CD8-positive, alpha-beta memory T cell (primary cell): ENCODE measurements around the gene LRP11. TPM values are rescaled to one million over a fixed set of nuclear protein-coding genes. Genes with fewer than 3 reads are reported as not detected.

Source experiments
- CTCF ChIA-PET: fragments of 350-600 bp; sonication (Branson Sonifier 250); formaldehyde crosslinking; loops from one replicate; lab custom pipeline; 2021; ENCODE audit warnings: antibody characterized with exemption; lab: Charles Lee
- POLR2A ChIA-PET: fragments of 350-600 bp; sonication (Branson Sonifier 250); formaldehyde crosslinking; loops from one replicate; lab custom pipeline; 2021; ENCODE audit warnings: antibody characterized with exemption; lab: Charles Lee
- DNase-seq, 5 donors: peaks; one replicate each; pipeline versions ENCODE4 v3.0.0 to v3.0.0-alpha.2; 2020 to 2022; ENCODE audit warnings: mixed read lengths in 1 of 5
- H3K27ac ChIP-seq: one replicate; pipeline ENCODE4 v1.7.0; 2013; ENCODE audit warnings: low read depth, mild to moderate bottlenecking, low read length, moderate library complexity
- H3K27me3 ChIP-seq: 2 replicates; pipeline ENCODE4 v1.7.0; 2013; ENCODE audit warnings: low read length, mild to moderate bottlenecking; ENCODE audit not compliant: insufficient read depth, poor library complexity, severe bottlenecking
- H3K36me3 ChIP-seq: 2 replicates; pipeline ENCODE4 v1.7.0; 2013; ENCODE audit warnings: mild to moderate bottlenecking, low read length, moderate library complexity; ENCODE audit not compliant: insufficient read depth
- H3K4me1 ChIP-seq: 2 replicates; pipeline ENCODE4 v1.7.0; 2013; ENCODE audit warnings: mild to moderate bottlenecking, low read length, moderate library complexity; ENCODE audit not compliant: insufficient read depth
- H3K4me3 ChIP-seq: 2 replicates; pipeline ENCODE4 v1.7.0; 2013; ENCODE audit warnings: mild to moderate bottlenecking, low read length
- H3K9me3 ChIP-seq: 2 replicates; pipeline ENCODE4 v1.7.0; 2013; ENCODE audit warnings: mild to moderate bottlenecking, low read length
- H3K27ac Mint-ChIP-seq, 8 donors: one replicate each; pipeline ENCODE4 v1.8.0; 2020 to 2021; ENCODE audit warnings: mixed read lengths in 8 of 8, mild to moderate bottlenecking in 6 of 8, inconsistent platforms in 3 of 8, moderate library complexity in 3 of 8
- H3K27me3 Mint-ChIP-seq, 2 donors: one replicate each; pipeline ENCODE4 v1.8.0; 2020 to 2021; ENCODE audit warnings: mixed read lengths in 2 of 2, mild to moderate bottlenecking in 1 of 2, moderate library complexity in 1 of 2
- H3K36me3 Mint-ChIP-seq, 3 donors: one replicate each; pipeline ENCODE4 v1.8.0; 2020 to 2021; ENCODE audit warnings: mixed read lengths in 3 of 3, inconsistent platforms in 1 of 3, mild to moderate bottlenecking in 1 of 3
- H3K4me1 Mint-ChIP-seq, 3 donors: one replicate each; pipeline ENCODE4 v1.8.0; 2020 to 2021; ENCODE audit warnings: mixed read lengths in 3 of 3, inconsistent platforms in 1 of 3, mild to moderate bottlenecking in 1 of 3
- H3K4me3 Mint-ChIP-seq, 7 donors: one replicate each; pipeline ENCODE4 v1.8.0; 2020 to 2021; ENCODE audit warnings: mixed read lengths in 7 of 7, mild to moderate bottlenecking in 6 of 7, moderate library complexity in 4 of 7, inconsistent platforms in 2 of 7
- H3K9me3 Mint-ChIP-seq, 5 donors: one replicate each; pipeline ENCODE4 v1.8.0; 2020 to 2022; ENCODE audit warnings: mixed read lengths in 5 of 5, mild to moderate bottlenecking in 3 of 5, moderate library complexity in 2 of 5, inconsistent platforms in 1 of 5
- polyA plus RNA-seq: library from polyadenylated mRNA; unstranded; fragments of 300-500 nt; fragmentation: Illumina TruSeq; gene quantifications from one replicate; pipeline ENCODE4 v1.2.3, GENCODE V29; 2021
- total RNA-seq, 2 experiments: library from RNA; stranded (reverse); gene quantifications; one replicate each; pipeline ENCODE4 v1.2.3, GENCODE V29; 2021

LRP11 gene
- total and polyA plus RNA-seq, 3 experiments from 2014 or later: 1.1 to 5.9 (median 5.5) TPM

DNA sequence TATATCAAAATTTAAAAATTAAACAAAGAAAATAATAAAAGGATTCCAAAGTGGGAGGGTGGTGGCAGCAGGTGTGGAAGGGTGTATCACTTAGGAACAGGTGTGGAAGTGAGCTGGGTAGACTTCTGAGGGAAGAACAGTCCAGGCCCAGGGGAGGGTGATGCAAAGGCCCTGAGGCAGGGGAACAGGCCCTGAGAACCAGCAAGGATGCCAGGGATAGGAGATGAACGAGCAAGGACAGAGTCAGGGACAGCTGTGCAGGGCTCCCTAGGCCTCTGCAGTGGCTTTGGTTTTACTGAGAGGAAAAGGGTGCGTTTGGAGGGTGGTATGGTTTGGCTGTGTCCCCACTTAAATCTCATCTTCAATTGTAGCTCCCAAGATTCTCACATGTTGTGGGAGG lies 43.2 kb upstream of the LRP11 start:
- no peaks in the 10 kb centered on the region for H3K9me3 ChIP-seq
- H3K36me3 Mint-ChIP-seq: peaks cover 0 to 15% (median 0%) of the 10 kb centered on the region in 3 donors
- no peak overlapping the region for H3K4me3 ChIP-seq
- peaks cover 17 to 25% of the 10 kb centered on the region in 2 donors for H3K27me3 Mint-ChIP-seq
- CTCF ChIA-PET: no interaction called here
- H3K36me3 ChIP-seq: no peaks in the 10 kb centered on the region
- H3K4me1 ChIP-seq: no peaks in the 10 kb centered on the region
- POLR2A ChIA-PET: no interaction called here
- H3K9me3 Mint-ChIP-seq: peaks cover 2 to 10% (median 6%) of the 10 kb centered on the region in 5 donors
- H3K4me1 Mint-ChIP-seq: no peaks in the 10 kb centered on the region
- no peak overlapping the region for H3K4me3 Mint-ChIP-seq
- no peaks in the 10 kb centered on the region for H3K27me3 ChIP-seq
- no peak overlapping the region for H3K27ac Mint-ChIP-seq
- no peak for DNase-seq
- no peak overlapping the region for H3K27ac ChIP-seq

DNA sequence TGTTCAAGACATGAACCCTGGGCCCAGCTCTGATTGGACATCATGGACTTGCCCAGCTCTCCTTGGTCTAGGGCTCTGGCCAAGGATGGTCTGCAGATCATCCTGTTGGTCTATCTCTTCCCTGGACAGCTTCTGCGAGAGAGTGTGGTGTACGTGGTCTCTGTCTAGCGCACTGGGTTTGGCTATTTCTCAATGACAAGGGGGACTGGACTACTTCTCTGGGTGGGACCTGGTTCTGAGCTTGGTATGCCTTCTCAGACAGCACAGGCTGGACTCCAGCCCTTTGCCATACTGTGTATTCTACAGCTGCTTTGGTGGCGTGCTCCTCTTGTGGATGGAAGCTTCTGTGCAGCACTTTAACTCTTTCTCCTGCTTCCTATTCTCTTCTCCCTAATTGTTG lies 42.2 kb upstream of the LRP11 start:
- peaks cover 2 to 10% (median 6%) of the 10 kb centered on the region in 5 donors for H3K9me3 Mint-ChIP-seq
- DNase-seq: no peak
- ChIA-PET POLR2A (no interaction called here), CTCF (interaction anchor here (2.2 kb wide), 1 partner anchor 41 kb away, joined by 6 read pairs; no protein-coding TSS in a partner anchor)
- no peaks in the 10 kb centered on the region for H3K4me1 ChIP-seq
- no peak overlapping the region for H3K4me3 ChIP-seq
- H3K36me3 ChIP-seq: no peaks in the 10 kb centered on the region
- H3K9me3 ChIP-seq: no peaks in the 10 kb centered on the region
- peaks cover 0 to 15% (median 0%) of the 10 kb centered on the region in 3 donors for H3K36me3 Mint-ChIP-seq
- no peak overlapping the region for H3K4me3 Mint-ChIP-seq
- H3K27ac ChIP-seq: no peak overlapping the region
- H3K4me1 Mint-ChIP-seq: no peaks in the 10 kb centered on the region
- H3K27ac Mint-ChIP-seq: no peak overlapping the region
- peaks cover 15 to 26% of the 10 kb centered on the region in 2 donors for H3K27me3 Mint-ChIP-seq
- H3K27me3 ChIP-seq: no peaks in the 10 kb centered on the region

DNA sequence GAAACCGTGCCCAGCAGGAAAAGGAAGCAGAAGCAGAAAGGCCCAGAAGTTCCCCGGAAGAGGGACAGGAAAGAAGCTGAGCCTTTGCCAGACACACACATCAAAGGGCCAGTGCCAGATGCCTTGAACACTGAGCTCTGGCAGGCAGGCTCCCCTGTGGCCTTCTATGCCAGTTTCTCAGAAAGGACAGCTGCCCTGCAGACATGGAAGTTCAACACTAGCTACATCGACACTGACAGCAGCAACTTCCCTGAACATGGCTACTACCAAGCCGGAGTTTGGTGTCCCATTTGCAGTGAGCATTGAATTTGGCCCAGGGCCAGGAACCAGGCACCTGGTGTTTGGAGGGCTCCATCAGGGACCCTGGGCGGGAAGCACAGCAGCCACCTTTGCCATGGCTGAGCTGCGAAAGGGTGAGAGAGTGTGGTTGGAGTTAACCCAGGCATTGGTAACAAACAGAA lies 41.8 kb upstream of the LRP11 start:
- no peaks in the 10 kb centered on the region for H3K36me3 ChIP-seq
- ChIA-PET CTCF (interaction anchor here (0.9 to 2.2 kb wide), 2 partner anchors 40 to 360 kb away, joined by 3 to 6 read pairs; partner anchors contain the start of gene PPIL4), POLR2A (no interaction called here)
- H3K27ac Mint-ChIP-seq: no peak overlapping the region
- no peak overlapping the region for H3K27ac ChIP-seq
- no peaks in the 10 kb centered on the region for H3K9me3 ChIP-seq
- no peaks in the 10 kb centered on the region for H3K4me1 ChIP-seq
- no peaks in the 10 kb centered on the region for H3K4me1 Mint-ChIP-seq
- DNase-seq: no peak
- H3K9me3 Mint-ChIP-seq: peaks cover 0 to 10% (median 6%) of the 10 kb centered on the region in 5 donors
- peaks cover 13 to 21% of the 10 kb centered on the region in 2 donors for H3K27me3 Mint-ChIP-seq
- no peak overlapping the region for H3K4me3 Mint-ChIP-seq
- peaks cover 0 to 15% (median 0%) of the 10 kb centered on the region in 3 donors for H3K36me3 Mint-ChIP-seq
- no peak overlapping the region for H3K4me3 ChIP-seq
- no peaks in the 10 kb centered on the region for H3K27me3 ChIP-seq

DNA sequence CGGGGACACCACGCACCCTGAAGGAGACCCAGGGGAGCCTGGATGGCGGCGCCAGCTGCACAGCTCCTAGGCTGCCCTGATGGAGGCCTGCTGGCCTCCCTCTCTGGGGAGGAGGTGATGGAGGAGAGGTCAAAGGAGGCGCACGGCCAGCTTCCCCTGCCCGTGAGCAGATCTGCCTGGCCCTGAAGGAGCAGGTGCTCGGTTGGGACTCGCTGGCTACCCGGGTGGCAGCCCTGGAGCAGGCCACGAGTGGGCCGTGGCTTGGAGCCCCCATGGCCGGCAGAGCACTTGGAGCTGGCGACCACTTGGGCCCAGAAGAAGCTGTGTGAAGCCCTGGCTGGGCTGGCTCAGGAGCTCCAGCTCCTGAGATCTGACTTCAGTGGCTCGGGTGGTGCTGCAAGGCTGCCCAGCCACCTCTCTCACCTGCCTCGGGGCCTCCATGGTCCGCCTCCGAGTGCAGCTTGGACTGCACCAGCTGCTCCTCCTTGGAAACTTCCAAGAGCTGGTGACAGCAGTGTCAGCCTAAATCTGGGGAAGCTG lies 41.3 kb upstream of the LRP11 start:
- H3K27me3 ChIP-seq: peaks cover under 1% of the 10 kb centered on the region
- H3K9me3 Mint-ChIP-seq: peaks cover 0 to 10% (median 6%) of the 10 kb centered on the region in 5 donors
- H3K4me3 Mint-ChIP-seq: no peak overlapping the region
- DNase-seq: no peak
- no peaks in the 10 kb centered on the region for H3K9me3 ChIP-seq
- H3K27ac Mint-ChIP-seq: no peak overlapping the region
- H3K36me3 Mint-ChIP-seq: peaks cover 0 to 15% (median 0%) of the 10 kb centered on the region in 3 donors
- H3K27me3 Mint-ChIP-seq: peaks cover 10 to 16% of the 10 kb centered on the region in 2 donors
- no peaks in the 10 kb centered on the region for H3K4me1 Mint-ChIP-seq
- H3K4me3 ChIP-seq: no peak overlapping the region
- H3K27ac ChIP-seq: no peak overlapping the region
- POLR2A ChIA-PET: interaction anchor here (0.6 kb wide), 1 partner anchor 492 kb away, joined by 9 read pairs; no protein-coding TSS in a partner anchor
- H3K36me3 ChIP-seq: no peaks in the 10 kb centered on the region
- no peaks in the 10 kb centered on the region for H3K4me1 ChIP-seq
- CTCF ChIA-PET: interaction anchor here (0.9 to 2.2 kb wide), 2 partner anchors 40 to 360 kb away, joined by 3 to 6 read pairs; partner anchors contain the start of gene PPIL4

DNA sequence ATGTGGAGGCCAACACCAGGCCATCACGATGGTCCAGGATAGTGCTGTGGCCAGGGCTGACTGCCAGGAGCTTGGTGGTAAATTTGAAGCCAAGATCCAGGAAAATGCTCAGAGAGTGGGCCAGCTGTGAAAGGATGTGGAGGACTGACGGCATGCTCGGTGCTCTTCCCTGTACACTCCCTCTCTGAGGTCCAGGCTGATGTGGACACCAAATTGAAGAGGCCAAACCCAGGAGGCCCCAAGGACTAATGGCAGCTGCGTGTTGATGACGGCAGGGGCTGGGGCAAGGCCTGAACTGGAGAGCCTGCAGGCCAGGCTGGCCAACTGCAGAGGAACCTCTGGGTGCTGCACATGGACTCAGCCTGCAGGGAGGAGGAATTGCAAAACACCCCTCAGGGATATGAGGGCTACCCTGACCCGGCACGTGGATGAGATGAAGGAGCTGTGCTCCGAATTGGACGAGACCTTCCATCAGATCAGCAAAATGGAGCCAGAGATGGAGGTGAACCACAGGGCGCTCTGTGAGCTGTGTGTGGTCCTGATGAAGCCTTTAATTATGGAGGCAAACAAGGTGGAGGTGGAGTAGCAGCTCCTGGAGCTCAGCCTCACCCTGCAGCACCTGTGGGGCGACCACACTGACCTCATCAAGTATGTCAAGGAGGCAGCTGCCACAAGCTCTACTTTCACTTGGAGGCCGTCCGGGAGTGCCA lies 40.7 kb upstream of the LRP11 start:
- Histone ChIP-seq H3K27ac (no peak overlapping the region), H3K4me1 (no peaks in the 10 kb centered on the region), H3K27me3 (peaks cover 4% of the 10 kb centered on the region), H3K9me3 (no peaks in the 10 kb centered on the region), H3K4me3 (no peak overlapping the region), H3K36me3 (no peaks in the 10 kb centered on the region)
- no peak for DNase-seq
- POLR2A ChIA-PET: interaction anchor here (0.6 kb wide), 1 partner anchor 493 kb away, joined by 9 read pairs; no protein-coding TSS in a partner anchor
- H3K4me3 Mint-ChIP-seq: no peak overlapping the region
- peaks cover 0 to 15% (median 0%) of the 10 kb centered on the region in 3 donors for H3K36me3 Mint-ChIP-seq
- H3K27ac Mint-ChIP-seq: no peak overlapping the region
- H3K27me3 Mint-ChIP-seq: peaks cover 9 to 18% of the 10 kb centered on the region in 2 donors
- CTCF ChIA-PET: interaction anchor here (0.9 to 2.2 kb wide), 2 partner anchors 39 to 359 kb away, joined by 3 to 6 read pairs; partner anchors contain the start of gene PPIL4
- peaks cover 0 to 10% (median 6%) of the 10 kb centered on the region in 5 donors for H3K9me3 Mint-ChIP-seq
- H3K4me1 Mint-ChIP-seq: no peaks in the 10 kb centered on the region

DNA sequence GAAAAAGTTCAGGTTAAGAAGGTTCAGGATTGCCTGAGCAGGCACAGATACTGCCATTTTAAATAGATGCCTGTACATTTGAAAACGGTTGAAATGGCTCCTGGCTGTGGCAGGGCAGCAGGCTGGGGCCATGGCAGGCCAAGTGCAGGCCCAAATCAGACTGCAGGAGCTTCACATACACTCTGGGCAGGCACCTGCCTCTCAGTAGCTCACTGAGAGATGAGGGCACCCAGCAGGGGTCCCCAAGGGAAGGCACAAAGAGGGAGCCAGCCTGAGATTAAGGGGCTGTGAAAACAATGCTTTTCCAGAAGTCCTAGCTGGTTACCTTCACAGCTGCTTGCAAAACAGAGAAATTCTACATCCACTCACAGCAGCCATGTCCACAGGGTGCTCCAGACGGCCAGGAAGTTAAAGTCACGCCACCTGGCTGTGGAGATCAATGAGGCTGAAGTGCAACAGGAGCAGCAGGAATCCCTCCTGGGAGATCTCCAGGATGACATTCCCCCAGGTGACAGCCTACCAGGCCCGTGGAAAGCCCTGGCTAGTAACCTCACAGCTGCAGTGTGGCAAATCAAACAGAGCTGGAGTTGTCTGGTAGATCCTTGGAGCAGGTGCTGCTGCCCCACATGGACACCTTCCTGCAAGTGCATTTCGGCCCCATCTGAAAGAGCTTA lies 39.9 kb upstream of the LRP11 start:
- POLR2A ChIA-PET: interaction anchor here (0.6 kb wide), 1 partner anchor 78 kb away, joined by 3 read pairs; no protein-coding TSS in a partner anchor
- H3K9me3 Mint-ChIP-seq: peaks cover 0 to 10% (median 6%) of the 10 kb centered on the region in 5 donors
- no peak overlapping the region for H3K27ac ChIP-seq

DNA sequence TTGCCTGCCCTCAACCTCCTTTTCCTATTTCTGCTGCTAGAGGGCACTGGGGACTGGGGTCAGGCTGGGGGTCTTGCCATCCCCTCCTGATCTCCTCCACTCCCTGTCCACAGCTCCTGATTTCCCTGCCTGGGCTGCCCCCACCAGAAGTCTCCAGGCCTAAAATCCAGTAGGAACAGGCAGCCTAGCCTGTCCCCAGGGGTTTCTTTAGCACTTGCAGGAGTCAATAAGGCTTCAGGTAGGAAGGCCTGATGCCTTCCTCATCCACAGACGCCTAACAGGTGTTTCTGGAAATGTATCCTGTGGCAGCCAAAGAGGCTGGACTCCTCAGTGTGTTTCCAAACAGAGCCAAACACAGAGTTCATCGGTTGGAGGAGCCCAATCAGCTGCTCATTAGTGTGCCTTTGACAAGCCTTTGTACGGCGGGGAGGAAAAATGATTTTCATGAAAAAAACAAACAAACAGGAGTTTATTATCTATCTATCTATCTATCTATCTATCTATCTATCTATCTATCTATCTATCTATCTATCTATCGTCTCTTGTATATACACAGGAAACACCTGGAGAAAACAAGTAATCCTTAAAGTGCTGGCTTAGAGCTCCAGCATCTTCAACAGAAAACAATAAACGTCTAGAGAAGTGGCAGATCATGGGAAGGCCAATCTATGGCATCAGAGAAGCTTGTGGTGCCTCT lies 37.4 kb upstream of the LRP11 start:
- H3K27ac Mint-ChIP-seq: no peak overlapping the region

More for the DNA sequence above, 39.9 kb upstream of the LRP11 start:
- CTCF ChIA-PET: no interaction called here
- Mint-ChIP-seq H3K36me3 (peaks cover 0 to 11% (median 0%) of the 10 kb centered on the region in 3 donors), H3K4me1 (no peaks in the 10 kb centered on the region), H3K27me3 (peaks cover 14 to 15% of the 10 kb centered on the region in 2 donors), H3K27ac (no peak overlapping the region), H3K4me3 (no peak overlapping the region)
- Histone ChIP-seq H3K36me3 (no peaks in the 10 kb centered on the region), H3K27me3 (peaks cover 4% of the 10 kb centered on the region), H3K4me1 (no peaks in the 10 kb centered on the region), H3K9me3 (no peaks in the 10 kb centered on the region), H3K4me3 (no peak overlapping the region)
- DNase-seq: no peak

More for the DNA sequence above, 37.4 kb upstream of the LRP11 start:
- DNase-seq: no peak
- Mint-ChIP-seq H3K27me3 (peaks cover 13 to 15% of the 10 kb centered on the region in 2 donors), H3K9me3 (no peaks in the 10 kb centered on the region), H3K36me3 (no peaks in the 10 kb centered on the region), H3K4me3 (no peak overlapping the region), H3K4me1 (peaks cover 4 to 12% (median 5%) of the 10 kb centered on the region in 3 donors)
- ChIA-PET POLR2A (no interaction called here), CTCF (no interaction called here)
- Histone ChIP-seq H3K27me3 (peaks cover 4% of the 10 kb centered on the region), H3K27ac (no peak overlapping the region), H3K9me3 (no peaks in the 10 kb centered on the region), H3K4me3 (no peak overlapping the region), H3K4me1 (no peaks in the 10 kb centered on the region), H3K36me3 (no peaks in the 10 kb centered on the region)
